Left colon (tissue), 2 donors: ENCODE results near the gene SNCAIP. TPM values are rescaled to one million over a fixed set of nuclear protein-coding genes. Genes with fewer than 3 reads are reported as not detected.

Source experiments
- ATAC-seq: fragments of 200-7000 bp; cut with Tn5 transposase; one replicate; pipeline ENCODE4 v1.9.1; 2020; ENCODE audit warnings: mild to moderate bottlenecking, moderate library complexity
- DNase-seq, 2 donors: peaks; one replicate each; pipeline ENCODE4 v3.0.0-alpha.2; 2020
- intact Hi-C, 2 donors: fragments of 100-400 bp; cut with DNase I in 1 of 2; cut with micrococcal nuclease in 1 of 2; formaldehyde crosslinking; loops; one replicate each; pipeline versions ENCODE4 v1.11.2 to v1.14.0; 2022; cut with DNase I, micrococcal nuclease
- total RNA-seq, 2 donors: library from RNA; stranded (reverse); fragmentation: NEBNext Ultra II Directional; extraction: Animal tissue kit (Norgen Biotek cat#: 25700); gene quantifications; one replicate each; pipeline ENCODE4 v1.2.1, GENCODE V29; 2021
- donor health status: DM: no; HTN: no; CAD: no.
- donor health status: DM: yes; HTN: yes; CAD: no.

SNCAIP gene
- total RNA-seq, 2 donors from 2014 or later, result 0.95 to 1.1 TPM

DNA sequence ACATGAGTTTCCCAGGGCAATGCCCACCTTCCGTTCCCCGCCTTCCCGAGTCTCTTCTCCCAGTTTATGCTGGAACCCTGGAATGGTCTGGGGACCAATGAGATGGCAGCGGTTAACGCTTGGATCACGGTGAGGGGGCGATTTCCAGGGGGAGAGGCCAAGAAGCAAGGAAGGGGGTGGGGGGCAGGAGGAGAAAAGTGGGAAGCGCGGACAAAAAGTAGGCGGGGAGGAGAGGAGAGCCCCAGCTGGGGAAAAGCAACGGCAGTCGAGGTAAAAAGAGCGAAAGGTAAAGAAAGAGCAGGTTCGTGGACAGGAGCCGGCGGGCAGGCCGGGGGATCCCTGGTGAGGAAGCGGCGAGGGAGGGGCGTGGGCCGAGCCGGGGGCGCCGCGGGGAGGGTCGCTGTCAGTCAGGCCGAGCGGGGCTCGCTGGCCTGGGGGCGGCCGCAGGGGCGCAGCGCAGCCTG, 508 bp upstream of the SNCAIP start:
- ATAC-seq (no peak), DNase-seq (peak in 1 of 2 donors; percentile 3)
- intact Hi-C loops, result no loop called here

DNA sequence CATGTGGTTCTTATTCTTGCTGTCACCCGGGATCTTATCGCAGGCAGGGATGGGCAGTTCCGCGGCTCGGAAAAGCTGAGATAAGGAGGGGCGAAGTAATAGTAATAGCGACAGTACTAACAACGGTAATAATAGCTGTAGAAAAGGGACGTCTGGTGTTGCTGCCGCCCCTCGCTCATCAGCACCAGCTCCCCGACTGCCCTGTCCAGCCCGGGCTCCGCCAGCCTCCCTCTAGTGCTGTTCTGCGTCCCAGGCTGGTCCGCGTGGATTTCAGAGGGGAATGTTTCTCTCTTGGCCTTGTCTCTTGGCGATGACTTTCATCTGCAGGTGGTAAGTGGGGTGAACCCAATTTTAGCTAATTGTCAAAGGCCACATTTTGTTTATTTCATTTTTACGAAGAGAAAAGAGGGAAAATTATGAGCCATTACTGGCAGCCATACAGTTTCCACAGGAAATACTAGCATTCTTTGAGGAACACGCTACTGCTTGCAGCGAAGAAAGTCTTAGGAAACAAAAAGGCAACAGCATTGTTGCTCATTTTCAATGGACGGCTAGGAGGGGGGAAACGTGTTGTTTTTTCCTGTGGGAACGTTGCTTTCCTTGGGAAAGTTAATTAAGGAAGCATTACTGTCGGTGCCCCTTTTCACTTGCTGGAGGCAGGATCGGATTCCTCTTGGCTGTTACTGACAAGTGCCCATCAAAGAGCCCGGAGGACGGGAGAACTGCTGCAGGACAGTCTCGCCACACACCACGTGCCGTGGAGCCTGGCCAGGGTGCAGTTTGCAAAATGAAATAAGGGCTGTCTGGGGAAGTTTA, 762 bp downstream of the SNCAIP start:
- DNase-seq (peak in 1 of 2 donors; percentile 13), ATAC-seq (peak; percentile 49)
- intact Hi-C loops, result no loop called here

DNA sequence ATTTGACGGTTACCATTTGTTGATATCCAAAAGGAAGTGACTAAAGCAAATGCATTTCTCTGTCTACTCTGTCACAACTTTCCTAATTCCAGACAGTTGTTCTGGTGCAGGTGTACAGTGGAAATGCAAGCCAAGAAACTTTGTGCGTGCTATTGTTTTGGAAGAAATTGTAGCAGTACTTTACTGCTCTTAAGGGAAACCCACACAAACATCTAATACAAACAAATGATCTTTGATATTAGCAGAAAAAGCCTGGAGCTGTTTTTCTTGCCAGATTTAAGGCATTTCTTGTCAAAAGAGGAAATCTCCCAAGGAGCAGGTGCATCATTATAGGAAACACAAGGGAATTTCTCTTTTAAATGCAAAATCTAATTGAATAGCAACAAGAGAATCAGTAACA, 2.0 kb downstream of the SNCAIP start:
- DNase-seq, result no peak
- intact Hi-C loops, result no loop called here
- ATAC-seq, result no peak

DNA sequence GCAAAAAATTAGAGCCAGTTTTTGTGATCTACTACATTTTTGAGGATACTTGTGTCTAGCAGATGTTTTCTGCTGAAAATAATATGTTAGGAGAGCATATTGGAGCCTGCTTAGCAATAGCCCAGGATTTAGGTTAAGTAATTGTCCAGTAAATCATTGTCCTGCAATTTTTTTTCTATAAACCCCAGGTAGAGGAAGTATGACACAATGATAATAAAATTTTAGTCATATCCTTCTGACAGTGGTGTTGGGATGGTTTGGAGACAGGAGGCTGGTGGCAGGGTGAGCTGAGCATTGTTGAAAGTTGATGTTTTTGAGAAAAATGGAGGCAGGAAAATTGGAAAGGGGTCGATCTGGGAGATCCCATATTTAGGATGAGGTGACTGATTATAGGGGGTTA, 3.5 kb downstream of the SNCAIP start:
- no peak for DNase-seq
- ATAC-seq, result no peak
- intact Hi-C loops, result no loop called here

DNA sequence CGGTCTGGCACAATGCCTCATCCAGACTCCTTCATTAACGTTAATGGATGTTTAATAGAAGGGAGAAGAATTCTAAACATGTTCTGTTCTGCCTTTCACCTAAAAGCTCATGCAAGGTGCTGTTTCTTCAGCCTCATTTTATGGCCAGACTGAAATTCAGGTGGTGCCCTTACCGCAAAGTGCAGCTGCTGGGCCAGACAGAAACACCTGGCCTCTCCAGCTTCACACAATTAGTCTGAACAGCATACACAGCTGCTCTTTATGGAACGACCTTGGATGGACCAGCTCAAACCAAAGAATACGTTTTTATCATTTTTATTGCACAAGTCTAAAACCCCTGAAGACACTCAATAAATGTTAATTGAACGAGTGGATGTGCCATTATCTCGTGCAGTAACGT, 4.6 kb downstream of the SNCAIP start:
- DNase-seq, result no peak
- peak; percentile 37 for ATAC-seq
- intact Hi-C loops, result no loop called here

DNA sequence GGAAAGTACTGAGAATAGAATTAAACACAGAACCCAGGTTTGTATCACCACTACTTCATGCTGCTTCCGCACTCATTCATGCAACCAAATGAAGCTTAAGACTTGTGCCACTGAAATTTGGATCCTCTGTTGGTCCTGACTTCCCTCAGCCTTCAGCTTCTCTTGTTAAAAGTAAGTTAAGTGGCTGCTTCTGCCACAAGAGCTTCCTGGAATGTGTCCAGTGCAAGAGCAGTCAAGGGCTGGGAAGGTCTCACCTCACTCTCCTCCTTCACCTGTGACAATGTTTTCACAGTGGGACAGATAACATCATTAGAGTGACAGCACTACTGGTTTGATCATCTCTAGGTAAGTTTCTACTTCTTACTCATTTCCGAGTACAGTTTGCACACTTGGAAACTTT, 7.9 kb downstream of the SNCAIP start:
- intact Hi-C loops, result no loop called here
- no peak for DNase-seq
- no peak for ATAC-seq

DNA sequence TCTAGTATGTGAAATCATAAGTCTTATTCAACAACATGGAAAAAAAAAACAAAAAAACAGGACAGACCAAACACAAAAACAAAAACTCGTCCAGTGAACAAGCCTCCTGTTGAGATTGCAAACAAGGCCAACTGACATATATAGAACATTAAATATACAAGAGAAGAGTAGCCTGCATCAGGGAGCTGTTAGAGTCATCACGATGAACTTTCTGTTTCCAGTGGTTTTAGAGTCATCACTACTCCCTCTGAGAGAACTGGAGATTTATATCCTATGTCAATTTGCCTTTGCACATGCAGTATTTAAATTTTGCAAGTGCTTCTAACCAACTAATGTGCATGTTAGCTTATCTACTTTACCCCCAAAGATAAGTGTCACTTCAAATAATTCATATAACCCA, 9.9 kb downstream of the SNCAIP start:
- no peak for ATAC-seq
- intact Hi-C loops, result no loop called here
- no peak for DNase-seq

DNA sequence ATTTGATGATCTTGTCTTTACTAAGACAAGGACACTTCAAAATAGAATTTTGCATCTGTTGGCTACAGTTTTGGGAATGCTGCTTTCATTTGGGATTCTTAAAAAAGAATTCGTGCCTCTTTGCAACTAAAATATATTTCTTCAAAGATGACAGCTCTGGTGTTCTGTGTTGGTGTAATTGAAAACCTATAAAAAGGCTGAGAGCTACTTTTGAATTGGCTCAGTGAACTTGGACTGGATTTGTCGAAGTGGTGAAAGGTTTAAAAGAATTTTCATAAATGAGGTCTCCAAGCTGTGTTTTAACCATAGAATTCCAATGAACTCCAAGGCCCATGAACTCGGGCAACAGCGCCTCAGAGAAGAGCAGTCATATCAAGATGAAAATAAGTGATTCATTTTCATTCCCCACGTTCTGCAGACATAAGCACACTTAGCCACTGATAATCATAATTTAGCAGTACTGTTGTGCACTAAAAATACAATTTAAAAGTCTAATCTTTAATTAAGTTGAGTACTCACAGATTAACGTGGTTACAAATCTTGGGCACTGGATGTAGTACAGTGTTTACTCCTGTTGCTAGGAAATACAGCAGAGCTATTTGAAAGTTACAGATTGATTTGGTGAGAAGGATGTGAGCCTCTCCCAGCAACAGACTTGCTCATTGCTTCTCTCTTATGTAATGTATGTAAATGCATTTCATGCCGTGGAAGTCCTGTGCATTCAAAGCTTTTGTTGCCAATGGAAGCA, 10.9 kb downstream of the SNCAIP start:
- intact Hi-C loops, result no loop called here
- ATAC-seq (no peak), DNase-seq (no peak)

DNA sequence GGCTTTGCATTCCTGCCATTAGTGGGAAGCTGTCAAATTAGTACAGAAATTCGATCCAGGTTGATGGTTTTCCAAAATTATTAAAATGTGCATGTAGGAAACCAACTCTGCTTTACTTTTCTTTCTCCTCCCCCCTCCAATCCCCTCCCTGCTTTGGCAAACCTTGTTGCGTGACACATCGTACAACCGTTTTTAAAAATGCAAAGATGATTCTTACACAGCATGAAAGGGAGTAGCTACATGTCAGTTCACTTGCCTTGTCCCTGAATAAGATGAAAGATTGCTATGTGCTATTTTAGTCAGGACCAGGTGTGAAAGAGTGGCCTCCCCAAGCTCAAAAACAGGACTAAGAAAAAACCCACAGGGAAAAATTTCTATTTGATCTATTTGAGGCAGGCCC, 11.7 kb downstream of the SNCAIP start:
- no peak for ATAC-seq
- intact Hi-C loops, result no loop called here

DNA sequence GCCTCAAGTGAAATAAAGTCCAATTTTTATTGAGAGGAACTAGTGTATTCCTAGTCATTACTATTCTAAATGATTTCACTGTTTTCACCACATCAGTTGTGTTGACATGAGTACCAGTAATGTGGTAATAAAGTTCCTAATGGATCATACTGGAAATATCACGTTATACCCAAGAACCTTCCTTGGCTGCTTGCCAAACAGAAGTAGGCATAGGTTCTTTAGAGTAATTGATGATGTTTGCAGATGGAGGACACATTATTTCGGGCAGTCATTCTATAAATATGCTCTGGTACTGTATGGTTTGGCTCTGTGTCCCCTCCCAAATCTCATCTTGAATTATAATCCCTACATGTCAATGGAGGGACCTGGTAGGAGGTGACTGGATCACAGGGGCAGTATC, 15.1 kb downstream of the SNCAIP start:
- no peak for DNase-seq
- ATAC-seq, result no peak
- intact Hi-C loops, result no loop called here

More for the DNA sequence above, 11.7 kb downstream of the SNCAIP start:
- DNase-seq, result no peak

DNA sequence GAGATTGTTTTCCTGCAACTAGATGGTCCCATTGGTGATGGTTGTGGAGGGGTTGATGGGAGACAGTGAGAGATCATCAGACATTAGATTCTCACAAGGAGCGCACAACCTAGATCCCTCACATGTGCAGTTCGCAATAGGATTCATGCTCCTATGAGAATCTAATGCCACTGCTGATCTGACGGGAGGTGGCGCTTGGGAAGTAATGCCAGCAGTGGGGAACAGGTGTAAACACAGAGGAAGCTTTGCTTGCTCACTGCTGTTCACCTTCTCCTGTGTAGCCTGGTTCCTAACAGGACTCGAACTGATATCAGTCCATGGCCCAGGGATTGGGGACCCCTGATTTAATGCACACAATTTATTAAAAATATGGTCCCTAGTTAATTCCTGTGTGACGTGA, 18.8 kb downstream of the SNCAIP start:
- no peak for DNase-seq
- ATAC-seq, result no peak
- intact Hi-C loops, result no loop called here

DNA sequence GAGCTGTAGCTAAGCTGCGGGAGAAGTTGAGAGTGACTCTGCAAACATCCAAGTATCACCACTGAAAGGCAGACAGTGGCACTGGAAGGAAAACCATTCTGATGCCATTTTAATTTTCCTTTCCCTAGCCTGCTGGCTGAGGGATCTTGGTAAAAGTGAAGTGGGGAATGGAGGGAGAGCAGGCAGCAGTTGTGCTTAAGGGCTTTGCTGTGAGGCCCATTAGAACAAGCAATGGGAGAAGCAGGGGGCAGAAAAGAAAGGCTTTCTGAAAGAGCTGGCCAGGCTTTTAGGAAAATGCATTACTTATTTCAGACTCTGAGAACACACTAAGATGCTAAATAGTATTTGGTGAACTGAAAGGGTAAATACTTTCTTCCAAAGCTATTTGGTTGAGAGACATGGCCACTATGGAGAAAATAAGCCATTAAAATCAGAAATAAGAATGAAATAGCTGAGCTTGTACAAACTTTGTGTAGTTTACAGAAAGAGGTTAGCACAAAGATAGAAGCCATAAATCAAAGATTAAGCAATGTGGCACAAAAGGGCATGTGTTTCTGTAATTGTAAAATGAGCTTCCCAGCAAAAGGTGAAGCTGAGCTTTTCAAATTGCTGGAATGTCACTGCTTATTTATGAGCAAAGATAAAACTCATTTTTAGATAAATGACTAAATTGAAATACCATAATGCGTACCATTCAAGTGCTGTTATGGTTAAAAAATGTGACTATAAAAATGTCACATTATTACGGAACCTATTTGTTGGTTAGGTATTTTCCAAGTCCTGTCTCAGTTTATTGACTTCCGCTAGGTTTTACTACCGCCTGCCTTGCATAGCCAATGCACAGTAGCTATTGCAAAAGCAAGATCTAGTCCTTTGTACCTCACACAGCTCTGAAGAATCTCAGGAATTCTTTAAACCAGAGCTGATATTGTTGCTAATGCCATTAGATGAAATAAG, 20.8 kb downstream of the SNCAIP start:
- DNase-seq, result no peak
- ATAC-seq, result peak; percentile 67
- intact Hi-C loops, result no loop called here

DNA sequence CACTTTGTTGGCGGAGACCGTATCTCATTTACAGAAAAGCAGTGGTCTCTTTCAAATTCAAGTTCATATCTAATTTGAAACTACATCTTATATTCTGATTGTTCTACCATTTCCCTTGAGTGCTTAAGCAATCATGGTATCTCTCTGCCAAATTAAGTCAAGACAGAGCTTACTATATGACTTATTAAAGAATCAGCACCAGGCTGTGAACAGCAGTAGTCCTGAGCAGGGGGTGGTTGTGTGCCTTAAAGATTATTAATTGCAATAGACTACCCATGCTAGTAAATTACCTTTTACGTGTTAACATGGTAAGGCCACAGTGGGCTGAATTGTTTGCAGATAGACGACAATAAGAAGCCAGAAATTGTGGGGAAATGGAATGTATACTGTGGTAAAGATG, 21.5 kb downstream of the SNCAIP start:
- no peak for ATAC-seq
- intact Hi-C loops, result no loop called here

DNA sequence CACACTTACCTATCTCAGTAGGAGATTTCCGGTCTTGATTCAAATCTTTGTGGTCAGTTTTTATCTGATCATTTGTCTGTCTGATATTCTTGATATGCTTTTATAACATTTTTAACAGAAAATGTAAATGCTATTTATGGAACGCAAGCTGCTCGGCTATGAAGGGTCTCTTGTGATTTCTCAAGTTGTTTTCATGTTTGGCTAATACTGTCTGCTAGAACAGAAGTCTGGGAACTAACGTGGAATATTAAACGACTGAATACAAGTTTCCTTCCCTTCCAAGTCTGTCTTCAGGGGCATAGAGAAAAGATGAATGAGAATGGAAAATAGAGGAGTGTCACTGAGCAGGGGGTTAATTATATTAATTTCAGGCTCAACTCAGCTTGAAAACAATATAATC, 27.6 kb downstream of the SNCAIP start:
- intact Hi-C loops, result no loop called here
- ATAC-seq (no peak), DNase-seq (no peak)

More for the DNA sequence above, 21.5 kb downstream of the SNCAIP start:
- DNase-seq, result no peak

DNA sequence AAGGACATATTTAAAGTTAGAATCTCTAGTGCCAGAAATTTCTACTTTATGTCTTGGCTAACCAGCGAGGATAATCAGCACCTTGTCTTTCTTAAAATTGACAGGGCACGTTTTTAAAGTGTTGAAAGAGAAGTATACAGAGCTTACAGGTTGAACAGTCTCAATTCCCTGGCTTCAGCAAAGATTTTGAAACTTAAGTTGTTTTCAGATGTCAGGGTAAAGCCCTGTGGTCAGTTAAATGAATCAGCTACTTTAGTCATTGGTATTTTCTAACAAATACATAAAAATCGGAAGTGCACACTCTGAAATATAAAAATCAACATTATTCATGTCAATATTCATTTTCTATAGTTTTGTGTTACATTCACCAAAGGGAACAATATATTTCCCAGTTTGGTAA, 29.1 kb downstream of the SNCAIP start:
- intact Hi-C loops, result no loop called here
- DNase-seq (no peak), ATAC-seq (no peak)

DNA sequence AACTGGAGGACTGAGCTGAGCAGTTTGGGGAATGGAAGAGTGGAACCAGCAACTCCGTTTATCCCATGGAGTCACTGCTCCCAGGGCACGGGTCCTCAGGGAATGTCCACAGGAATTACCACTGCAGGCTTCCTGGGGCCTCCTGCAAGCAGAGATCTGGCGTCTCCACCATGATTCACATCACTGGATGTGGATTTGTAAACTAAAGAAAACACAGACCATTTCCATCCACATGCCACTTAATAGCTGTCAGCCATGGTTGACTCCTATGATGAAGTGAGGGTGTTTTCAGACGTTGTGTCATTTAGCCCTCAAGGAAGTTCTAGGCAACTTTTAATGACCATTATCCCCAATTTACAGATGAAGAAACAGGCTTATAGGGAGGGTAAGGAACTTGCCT, 30.2 kb downstream of the SNCAIP start:
- intact Hi-C loops, result no loop called here
- no peak for DNase-seq
- no peak for ATAC-seq

DNA sequence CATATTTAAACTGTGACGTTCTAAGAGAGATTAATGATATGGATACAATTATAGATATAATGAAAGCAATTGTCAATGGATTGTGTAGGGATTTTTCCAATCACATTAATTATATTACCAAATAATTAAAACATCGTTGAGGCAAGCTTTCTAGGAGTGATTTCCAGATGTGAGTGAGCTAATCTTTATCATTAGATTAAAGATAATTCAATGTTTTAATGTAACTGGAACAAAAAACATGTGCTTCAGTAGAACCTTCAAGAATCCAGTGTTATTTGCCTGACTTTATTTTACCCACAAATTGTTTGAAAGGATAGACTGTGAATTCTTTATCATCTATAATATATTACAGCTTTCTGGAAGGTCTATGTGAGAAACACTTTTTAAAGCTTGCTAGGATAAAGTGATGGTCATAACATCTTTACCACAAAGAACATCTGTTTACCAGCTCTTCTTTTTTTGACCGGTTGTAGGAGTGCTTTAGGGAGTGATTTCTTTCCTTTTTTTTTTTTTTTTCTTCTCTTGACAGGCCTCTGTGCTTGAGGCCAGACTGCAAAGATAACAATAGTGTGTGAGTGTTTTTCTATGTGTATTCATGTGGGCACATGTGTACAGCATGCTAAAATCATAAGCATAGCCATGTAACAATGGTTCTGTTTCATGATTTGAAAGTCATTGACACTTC, 35.0 kb downstream of the SNCAIP start:
- no peak for DNase-seq
- intact Hi-C loops, result no loop called here
- ATAC-seq, result no peak

DNA sequence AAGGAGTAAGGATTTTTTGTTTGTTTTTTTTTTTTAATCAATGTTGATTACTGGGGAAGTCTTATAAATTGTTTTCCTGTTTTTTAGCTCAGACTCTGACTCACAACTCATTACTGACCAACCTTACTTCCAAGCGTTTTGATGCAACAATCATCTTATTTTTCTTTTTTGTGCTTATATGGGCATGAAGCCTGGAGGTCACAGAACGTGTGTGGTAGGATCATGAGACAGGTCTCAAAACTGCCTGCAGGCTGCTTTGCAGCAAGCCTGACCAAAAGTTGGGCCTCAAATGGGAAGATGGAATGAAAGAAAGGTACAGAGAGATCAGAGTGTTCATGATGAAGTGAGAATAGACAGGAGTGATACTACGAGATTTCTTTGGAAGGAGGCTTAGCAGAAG, 38.5 kb downstream of the SNCAIP start:
- no peak for DNase-seq
- ATAC-seq, result no peak
- intact Hi-C loops, result no loop called here
